RKO (cell line): ENCODE measurements around the gene PCNA.
"Not testable (repeated sequence)": the region's sequence is repeated elsewhere in the genome, so short reads cannot be mapped to it uniquely, and the experiment has no call there.

Experiments used
- DNase-seq: peaks from one replicate; pipeline ENCODE4 v3.0.0-alpha.2; 2016; ENCODE audit warnings: low spot score

The PCNA gene

GRCh38 chr20:5141615-5142014 lies 21.9 kb upstream of the PCNA start:
- no peak for DNase-seq

DNA sequence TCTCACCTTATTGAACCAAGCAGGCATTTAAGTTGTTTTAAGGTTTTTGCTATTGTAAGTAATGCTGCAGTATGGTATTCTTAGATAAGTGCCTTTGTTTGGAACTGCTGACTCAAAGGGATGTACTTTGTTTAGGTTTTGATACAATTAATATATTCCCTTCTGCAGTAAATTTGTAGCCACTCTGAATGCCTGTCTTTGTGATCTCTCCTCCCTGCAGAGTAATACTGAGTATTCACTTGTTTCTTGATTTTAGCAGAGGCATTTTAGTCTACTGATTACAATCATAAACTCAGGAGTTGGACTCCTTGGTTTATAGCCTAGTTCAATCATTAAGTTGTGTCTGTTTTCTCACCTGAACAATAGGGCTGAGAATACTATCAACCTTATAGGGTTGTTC lies 20.4 kb upstream of the PCNA start:
- no peak for DNase-seq

DNA sequence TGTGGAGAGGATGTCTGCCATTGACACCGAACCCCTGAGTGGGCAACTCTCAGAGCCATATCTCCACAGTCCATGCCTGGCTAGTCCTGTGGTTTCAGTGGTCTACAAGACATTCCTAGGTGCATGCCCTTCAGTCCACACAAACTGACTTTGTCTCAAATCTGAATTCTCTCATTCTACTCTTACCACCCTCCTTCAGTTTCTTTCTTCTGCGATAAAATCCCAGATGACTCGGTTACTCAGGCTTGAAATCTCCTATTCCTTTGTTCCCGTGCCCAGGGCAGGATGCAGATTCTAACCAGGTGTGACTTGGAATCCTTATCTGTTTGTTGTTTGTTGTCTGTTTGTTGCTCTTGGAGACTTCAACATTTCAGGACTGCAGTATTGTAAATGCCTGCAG lies 16.3 kb upstream of the PCNA start:
- no peak for DNase-seq

- no peak for DNase-seq
Measured at GRCh38 chr20:5135363-5136012, 15.7 kb upstream of the PCNA start.

GRCh38 chr20:5133998-5134397 lies 14.2 kb upstream of the PCNA start:
- no peak for DNase-seq

DNA sequence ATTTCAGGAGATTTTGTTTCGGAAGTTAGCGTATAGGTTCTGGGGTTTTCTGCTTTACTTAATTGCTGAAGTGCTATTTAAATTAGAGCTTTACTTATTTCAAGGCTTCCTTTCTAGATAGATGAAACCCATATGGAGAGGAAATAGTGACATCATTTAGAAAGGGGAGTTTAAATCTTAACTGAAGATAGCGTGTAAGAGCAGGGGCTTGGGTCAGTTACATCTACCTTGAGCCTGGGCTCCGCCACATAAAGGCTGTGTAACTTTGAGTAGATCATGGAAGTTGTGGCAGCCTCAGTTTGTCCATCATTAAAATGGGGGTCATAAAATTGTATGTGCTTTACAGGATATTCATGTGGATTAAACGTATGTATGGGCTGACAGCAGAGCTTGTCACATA lies 11.7 kb upstream of the PCNA start:
- no peak for DNase-seq

DNA sequence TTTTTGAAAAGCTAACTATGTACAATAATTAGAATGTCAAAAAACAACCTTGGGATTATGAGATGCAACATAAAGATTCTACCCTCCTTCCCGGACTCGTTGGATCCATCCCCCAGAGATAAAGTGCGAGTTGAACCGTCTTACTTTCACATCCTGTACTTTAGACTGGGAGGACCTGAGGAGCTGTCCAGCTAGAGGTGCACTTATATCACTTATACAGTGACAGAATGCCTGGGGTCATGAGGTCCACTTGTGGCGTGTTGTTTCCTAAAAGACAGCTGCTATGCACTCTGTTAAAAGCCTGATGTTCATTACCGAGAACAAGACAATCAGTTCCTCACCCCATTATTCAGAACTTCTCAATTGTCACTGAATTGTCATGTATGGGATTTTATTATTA lies 9.1 kb upstream of the PCNA start:
- no peak for DNase-seq

- DNase-seq = no peak
Measured at GRCh38 chr20:5127859-5128424, 8.2 kb upstream of the PCNA start.

DNA sequence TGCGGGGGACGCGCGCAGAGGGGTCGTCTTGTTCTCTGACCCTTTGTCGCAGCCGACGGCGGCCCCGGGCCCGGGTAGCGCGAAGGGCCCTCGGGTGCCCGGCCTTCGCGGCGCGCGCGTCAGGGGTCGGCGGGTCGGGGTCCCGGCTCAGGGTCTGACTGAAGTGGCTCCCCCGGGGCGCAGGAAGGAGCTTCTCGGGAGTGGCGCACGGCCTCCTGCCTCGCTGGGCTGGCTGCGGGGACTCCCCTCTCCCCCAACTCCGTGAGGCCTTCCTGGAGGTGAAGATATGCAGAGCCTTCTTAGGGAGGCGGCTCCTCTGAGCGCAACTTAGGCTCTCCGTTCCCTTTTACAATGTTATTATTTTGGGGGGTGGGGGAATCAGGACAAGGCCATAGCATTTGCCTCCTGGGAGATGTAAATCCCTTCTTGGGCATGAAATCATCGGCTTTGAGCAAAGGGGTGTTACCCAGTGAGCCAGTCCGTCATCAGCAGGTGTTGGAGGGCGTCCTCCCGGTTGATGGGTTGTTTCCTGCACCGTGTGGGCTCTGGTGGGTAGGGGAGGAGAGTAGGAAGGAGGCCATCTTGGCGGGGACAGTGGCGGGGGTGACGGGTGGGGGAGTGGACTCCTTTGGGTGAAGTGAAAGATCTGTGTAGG lies 7.6 kb upstream of the PCNA start:
- DNase-seq = peak; percentile 79

- peak; percentile 100 for DNase-seq
Measured at GRCh38 chr20:5126512-5127203, 6.9 kb upstream of the PCNA start, which contains the start of gene CDS2. CDS2 (plus strand) TSS chr20:5127008; CDS start chr20:5127093, 85 bp downstream.

GRCh38 chr20:5122873-5123260 lies 3.1 kb upstream of the PCNA start:
- DNase-seq = no peak

GRCh38 chr20:5120185-5120476 lies 373 bp upstream of the PCNA start:
- DNase-seq = no peak

DNA sequence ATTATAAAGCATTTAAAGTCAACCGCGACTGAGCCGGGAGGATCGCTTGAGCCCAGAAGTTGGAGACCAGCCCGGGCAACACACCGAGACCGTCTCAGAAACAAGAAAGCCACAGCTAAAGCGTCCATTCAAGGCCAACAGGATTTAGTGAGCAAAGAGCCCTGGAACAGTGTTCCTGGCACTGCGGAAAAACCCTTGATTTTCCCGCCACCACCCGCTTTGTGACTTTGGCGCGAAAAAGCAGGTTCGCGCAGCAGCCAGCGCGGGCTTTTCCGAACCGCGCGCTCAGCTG lies 669 bp downstream of the PCNA start:
- no peak for DNase-seq

DNA sequence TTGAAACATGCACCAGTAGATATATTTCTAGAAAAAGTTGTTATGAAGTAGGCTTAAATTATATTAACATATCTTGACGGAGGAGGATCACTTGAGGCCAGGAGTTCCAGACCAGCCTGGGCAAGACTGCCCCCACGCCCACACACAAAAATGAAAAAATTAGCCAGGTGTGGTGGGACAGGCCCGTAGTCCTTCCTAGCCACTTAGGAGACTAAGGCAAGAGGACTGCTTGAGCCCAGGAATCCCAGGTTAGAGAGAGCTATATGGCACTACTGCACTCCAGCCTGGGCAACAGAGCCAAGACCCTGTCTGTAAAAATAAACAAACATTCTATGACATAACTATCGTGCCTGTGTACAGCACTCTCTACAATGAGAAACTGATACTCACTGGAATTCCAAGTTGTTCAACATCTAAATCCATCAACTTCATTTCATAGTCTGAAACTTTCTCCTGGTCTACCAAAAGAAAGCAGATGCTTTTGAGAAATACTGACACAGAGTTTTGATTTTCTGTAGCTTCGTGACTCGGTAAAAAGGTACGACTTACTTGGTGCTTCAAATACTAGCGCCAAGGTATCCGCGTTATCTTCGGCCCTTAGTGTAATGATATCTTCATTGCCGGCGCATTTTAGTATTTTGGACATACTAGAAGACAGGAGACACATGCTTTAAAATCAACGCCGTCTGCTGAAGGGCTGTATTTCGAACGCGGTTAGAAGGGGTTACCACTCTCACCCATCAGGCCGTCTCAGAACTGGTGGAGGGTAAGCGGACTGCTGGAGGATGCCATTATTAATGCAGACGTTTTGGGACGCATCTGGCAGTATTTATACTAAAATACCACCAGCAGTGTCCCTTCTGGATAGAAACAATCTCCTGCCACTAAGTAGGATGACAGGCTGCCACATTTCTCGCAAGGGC lies 1.3 kb downstream of the PCNA start:
- no peak for DNase-seq

DNA sequence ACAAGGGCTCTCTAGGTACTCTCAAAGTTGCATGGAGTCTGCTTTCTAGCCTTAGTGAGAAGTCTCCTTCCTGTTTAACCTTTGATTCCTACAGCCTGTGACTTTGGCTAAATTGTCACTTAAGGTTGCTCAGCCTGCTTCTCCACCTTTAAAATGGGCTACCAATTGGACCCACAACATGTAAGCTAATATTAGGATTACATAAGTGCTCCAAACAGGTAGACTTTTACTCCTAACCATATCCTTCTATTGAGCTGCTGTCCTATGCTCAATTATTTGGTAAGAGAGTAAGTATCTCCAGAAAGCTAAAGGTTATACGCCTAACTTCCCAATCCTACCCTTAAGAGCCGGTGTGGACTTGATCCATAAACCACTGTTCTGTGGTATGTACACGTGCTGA lies 2.9 kb downstream of the PCNA start:
- DNase-seq = no peak

GRCh38 chr20:5114403-5114802 lies 5.4 kb downstream of the PCNA start:
- no peak for DNase-seq

- DNase-seq = no peak
Measured at GRCh38 chr20:5113615-5113986, 6.2 kb downstream of the PCNA start.

DNA sequence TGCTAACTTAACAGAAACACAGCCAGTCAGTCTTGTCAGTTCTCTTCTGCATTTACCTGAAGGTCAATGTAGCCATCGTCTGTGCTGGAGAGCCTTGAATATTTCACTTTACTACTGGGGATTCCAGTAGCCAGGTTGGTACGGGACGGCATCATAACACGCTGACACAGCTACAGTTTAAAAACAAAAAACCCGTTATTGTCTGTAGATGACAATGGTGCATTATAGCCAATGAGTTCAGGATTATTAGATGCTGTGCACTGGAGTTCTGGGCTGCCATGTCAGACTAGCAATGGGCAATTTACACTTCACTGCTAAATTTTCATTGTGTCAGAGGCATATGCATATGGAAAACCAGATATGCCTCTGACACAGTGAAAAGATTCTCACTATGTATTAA lies 10.5 kb downstream of the PCNA start:
- DNase-seq = no peak

GRCh38 chr20:5104479-5104878 lies 15.3 kb downstream of the PCNA start:
- DNase-seq = no peak

- DNase-seq = peak; percentile 88
Measured at GRCh38 chr20:5100684-5101347, 18.9 kb downstream of the PCNA start.

DNA sequence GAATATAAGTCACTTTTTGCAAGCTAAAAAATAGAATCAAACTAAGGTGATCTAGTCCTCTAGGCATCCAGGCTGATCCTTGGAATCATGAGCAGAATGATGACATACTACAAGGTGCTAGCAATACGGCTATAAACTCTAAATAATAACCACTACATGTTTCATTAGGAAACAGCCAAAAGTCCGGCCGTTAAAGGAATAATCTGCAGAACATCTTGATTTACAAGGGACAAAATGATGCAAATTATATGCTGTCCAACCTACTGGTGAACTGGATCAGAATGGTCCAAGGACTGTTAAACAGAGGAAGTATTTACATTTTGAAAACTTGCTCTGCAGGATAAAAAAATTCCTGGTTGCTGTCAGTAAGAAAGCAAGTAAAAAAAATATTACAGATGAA lies 19.8 kb downstream of the PCNA start:
- DNase-seq = not testable (repeated sequence)

DNA sequence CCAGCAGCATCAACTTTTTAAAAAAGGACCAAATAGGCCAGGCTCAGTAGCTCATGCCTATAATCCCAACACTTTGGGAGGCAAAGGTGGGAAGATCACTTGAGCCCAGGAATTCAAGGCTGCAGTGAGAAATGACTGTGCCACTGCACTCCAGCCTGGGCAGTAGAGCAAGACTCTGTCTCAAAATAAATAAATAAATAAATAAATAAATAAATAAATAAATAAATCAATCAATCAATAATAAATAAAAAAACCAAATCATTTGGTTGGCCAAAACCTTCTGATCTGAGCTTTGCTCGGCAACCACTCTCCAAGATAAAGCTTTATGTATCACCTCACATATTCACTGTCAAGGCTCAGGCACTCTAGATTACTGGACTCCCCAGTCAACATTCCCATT lies 20.7 kb downstream of the PCNA start:
- not testable (repeated sequence) for DNase-seq
